ENCODE data around the gene DGKD.

DNA sequence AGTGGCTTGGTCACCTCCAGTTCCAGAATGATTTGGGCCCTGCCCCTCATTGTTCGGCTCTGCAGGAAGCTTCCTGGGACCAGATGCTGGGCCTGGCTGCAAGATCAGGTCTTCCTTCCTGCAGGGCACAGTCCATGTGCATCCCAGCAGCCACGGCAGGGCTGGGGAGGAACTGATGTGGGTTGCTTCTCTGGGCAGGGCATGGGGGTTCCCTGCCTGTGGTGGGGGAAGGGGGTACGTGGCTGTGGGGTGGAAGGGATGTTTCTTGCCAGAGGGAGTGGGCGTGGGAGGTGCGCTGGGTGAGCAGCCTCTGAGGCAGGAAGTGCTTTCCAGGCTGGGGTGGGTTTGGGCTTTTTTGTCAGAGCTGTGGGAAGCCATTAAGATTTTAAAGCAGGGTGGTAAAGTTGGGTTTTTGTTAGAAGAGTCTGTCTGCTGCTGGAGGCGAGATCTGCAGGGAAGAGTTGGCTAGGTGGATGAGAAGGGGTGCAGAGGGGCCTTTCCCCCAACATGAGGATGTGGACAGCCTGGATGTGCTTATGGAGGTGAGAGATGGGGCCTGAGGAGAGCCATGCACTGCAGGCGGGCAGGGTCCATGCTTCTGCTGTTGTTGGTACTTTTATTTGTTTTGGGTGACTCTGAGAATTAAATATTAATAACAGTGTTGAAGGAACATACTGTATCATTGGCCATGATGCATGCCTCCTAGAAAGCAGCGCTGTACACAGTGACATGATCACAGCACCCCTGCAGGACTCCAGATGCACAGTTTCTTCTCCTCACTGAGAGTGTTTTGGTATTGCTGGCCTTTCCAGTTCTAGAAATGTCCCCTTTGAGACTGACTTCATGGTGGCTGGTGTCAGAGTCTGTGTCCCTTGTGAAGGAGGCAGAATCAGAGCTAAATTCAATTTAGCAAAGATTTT is 45.3 kb downstream of the DGKD start:
- TF ChIP-seq, protein P1, sequence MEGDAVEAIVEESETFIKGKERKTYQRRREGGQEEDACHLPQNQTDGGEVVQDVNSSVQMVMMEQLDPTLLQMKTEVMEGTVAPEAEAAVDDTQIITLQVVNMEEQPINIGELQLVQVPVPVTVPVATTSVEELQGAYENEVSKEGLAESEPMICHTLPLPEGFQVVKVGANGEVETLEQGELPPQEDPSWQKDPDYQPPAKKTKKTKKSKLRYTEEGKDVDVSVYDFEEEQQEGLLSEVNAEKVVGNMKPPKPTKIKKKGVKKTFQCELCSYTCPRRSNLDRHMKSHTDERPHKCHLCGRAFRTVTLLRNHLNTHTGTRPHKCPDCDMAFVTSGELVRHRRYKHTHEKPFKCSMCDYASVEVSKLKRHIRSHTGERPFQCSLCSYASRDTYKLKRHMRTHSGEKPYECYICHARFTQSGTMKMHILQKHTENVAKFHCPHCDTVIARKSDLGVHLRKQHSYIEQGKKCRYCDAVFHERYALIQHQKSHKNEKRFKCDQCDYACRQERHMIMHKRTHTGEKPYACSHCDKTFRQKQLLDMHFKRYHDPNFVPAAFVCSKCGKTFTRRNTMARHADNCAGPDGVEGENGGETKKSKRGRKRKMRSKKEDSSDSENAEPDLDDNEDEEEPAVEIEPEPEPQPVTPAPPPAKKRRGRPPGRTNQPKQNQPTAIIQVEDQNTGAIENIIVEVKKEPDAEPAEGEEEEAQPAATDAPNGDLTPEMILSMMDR (IDR thresholded peaks at IDR 0.05), result no peak
- TF ChIP-seq, protein P2, sequence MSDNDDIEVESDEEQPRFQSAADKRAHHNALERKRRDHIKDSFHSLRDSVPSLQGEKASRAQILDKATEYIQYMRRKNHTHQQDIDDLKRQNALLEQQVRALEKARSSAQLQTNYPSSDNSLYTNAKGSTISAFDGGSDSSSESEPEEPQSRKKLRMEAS (CRISPR knock-in tag; IDR thresholded peaks at IDR 0.05), result no peak
- TF ChIP-seq, protein P3, sequence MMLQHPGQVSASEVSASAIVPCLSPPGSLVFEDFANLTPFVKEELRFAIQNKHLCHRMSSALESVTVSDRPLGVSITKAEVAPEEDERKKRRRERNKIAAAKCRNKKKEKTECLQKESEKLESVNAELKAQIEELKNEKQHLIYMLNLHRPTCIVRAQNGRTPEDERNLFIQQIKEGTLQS (CRISPR knock-in tag; conservative IDR thresholded peaks at IDR 0.05), result no peak
- TF ChIP-seq, protein P4, sequence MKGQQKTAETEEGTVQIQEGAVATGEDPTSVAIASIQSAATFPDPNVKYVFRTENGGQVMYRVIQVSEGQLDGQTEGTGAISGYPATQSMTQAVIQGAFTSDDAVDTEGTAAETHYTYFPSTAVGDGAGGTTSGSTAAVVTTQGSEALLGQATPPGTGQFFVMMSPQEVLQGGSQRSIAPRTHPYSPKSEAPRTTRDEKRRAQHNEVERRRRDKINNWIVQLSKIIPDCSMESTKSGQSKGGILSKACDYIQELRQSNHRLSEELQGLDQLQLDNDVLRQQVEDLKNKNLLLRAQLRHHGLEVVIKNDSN (CRISPR knock-in tag; IDR thresholded peaks at IDR 0.05), result no peak
- TF ChIP-seq MYBL2 (CRISPR knock-in tag; IDR thresholded peaks at IDR 0.05) (no peak), ETV6 (CRISPR knock-in tag; IDR thresholded peaks at IDR 0.05) (no peak), ZNF263 (CRISPR knock-in tag; IDR thresholded peaks at IDR 0.05; ENCODE audit: low read depth) (no peak), NR1H2 (CRISPR knock-in tag; IDR thresholded peaks at IDR 0.05) (no peak), GTF2I (CRISPR knock-in tag; conservative IDR thresholded peaks at IDR 0.05) (no peak)
- TF ChIP-seq, protein P5, sequence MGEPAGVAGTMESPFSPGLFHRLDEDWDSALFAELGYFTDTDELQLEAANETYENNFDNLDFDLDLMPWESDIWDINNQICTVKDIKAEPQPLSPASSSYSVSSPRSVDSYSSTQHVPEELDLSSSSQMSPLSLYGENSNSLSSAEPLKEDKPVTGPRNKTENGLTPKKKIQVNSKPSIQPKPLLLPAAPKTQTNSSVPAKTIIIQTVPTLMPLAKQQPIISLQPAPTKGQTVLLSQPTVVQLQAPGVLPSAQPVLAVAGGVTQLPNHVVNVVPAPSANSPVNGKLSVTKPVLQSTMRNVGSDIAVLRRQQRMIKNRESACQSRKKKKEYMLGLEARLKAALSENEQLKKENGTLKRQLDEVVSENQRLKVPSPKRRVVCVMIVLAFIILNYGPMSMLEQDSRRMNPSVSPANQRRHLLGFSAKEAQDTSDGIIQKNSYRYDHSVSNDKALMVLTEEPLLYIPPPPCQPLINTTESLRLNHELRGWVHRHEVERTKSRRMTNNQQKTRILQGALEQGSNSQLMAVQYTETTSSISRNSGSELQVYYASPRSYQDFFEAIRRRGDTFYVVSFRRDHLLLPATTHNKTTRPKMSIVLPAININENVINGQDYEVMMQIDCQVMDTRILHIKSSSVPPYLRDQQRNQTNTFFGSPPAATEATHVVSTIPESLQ (CRISPR knock-in tag; IDR thresholded peaks at IDR 0.05), result no peak
- TF ChIP-seq, protein P6, sequence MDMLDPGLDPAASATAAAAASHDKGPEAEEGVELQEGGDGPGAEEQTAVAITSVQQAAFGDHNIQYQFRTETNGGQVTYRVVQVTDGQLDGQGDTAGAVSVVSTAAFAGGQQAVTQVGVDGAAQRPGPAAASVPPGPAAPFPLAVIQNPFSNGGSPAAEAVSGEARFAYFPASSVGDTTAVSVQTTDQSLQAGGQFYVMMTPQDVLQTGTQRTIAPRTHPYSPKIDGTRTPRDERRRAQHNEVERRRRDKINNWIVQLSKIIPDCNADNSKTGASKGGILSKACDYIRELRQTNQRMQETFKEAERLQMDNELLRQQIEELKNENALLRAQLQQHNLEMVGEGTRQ (CRISPR knock-in tag; IDR thresholded peaks at IDR 0.05), result no peak
